ENCODE data around the gene TBC1D3B.
"Not testable (repeated sequence)": the region's sequence is repeated elsewhere in the genome, so short reads cannot be mapped to it uniquely, and the experiment has no call there.

The TBC1D3B gene

DNA sequence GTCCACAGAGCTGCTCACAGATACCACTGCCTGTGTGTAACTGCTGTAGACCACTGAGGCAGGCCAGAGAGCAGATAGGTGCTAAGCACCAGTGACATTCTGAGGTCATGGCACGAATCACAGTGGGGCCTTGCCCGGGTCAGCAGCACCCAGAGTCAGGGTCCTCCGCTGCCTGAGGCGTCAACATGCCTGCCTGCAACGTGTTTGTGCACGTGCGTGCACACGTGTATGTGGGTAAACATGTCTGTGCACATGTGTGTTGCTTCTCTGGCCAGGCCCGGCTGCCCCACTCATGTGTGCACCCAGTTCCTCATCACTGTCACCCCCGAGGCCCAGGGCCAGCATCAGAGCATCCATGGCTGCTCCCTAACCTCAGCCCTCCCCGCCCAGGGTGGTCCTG is at the start of gene TBC1D3B:
Gene TBC1D3B (minus strand): TSS at position 101 of the 400 bp plus-strand sequence. CDS start 1,586 bp downstream, outside the sequence.
- H3K27me3 ChIP-seq (ENCODE audit: control insufficient read depth in 1 of 2, insufficient read depth in 2 of 2, low read length in 2 of 2); H3K9ac ChIP-seq (ENCODE audit: low read depth in 1 of 2, low read length in 2 of 2); H3K4me3 ChIP-seq (ENCODE audit: low read depth in 1 of 2, low read length in 2 of 2); H3K4me1 ChIP-seq (ENCODE audit: control insufficient read depth in 1 of 2, insufficient read depth in 2 of 2, low read length in 2 of 2); H3K27ac ChIP-seq (ENCODE audit: low read depth, low read length); H3K36me3 ChIP-seq (ENCODE audit: control insufficient read depth in 1 of 2, insufficient read depth in 2 of 2, low read length in 2 of 2); H3K9me3 ChIP-seq (ENCODE audit: control insufficient read depth in 1 of 2, low read length in 2 of 2): not testable (repeated sequence)

GRCh38 chr17:36222967-36223366 is 46.5 kb upstream of the TBC1D3B start:
- not testable (repeated sequence) for H3K4me1 ChIP-seq (ENCODE audit: control insufficient read depth in 1 of 2, insufficient read depth in 2 of 2, low read length in 2 of 2); H3K9me3 ChIP-seq (ENCODE audit: control insufficient read depth in 1 of 2, low read length in 2 of 2); H3K36me3 ChIP-seq (ENCODE audit: control insufficient read depth in 1 of 2, insufficient read depth in 2 of 2, low read length in 2 of 2); H3K9ac ChIP-seq (ENCODE audit: low read depth in 1 of 2, low read length in 2 of 2); H3K27ac ChIP-seq (ENCODE audit: low read depth, low read length); H3K4me3 ChIP-seq (ENCODE audit: low read depth in 1 of 2, low read length in 2 of 2); H3K27me3 ChIP-seq (ENCODE audit: control insufficient read depth in 1 of 2, insufficient read depth in 2 of 2, low read length in 2 of 2)

- H3K9ac ChIP-seq (ENCODE audit: low read depth in 1 of 2, low read length in 2 of 2); H3K4me1 ChIP-seq (ENCODE audit: control insufficient read depth in 1 of 2, insufficient read depth in 2 of 2, low read length in 2 of 2); H3K36me3 ChIP-seq (ENCODE audit: control insufficient read depth in 1 of 2, insufficient read depth in 2 of 2, low read length in 2 of 2); H3K4me3 ChIP-seq (ENCODE audit: low read depth in 1 of 2, low read length in 2 of 2); H3K9me3 ChIP-seq (ENCODE audit: control insufficient read depth in 1 of 2, low read length in 2 of 2); H3K27me3 ChIP-seq (ENCODE audit: control insufficient read depth in 1 of 2, insufficient read depth in 2 of 2, low read length in 2 of 2); H3K27ac ChIP-seq (ENCODE audit: low read depth, low read length): not testable (repeated sequence)
Observed at GRCh38 chr17:36221581-36222100, 45.2 kb upstream of the TBC1D3B start.

- not testable (repeated sequence) for H3K27ac ChIP-seq (ENCODE audit: low read depth, low read length); H3K4me1 ChIP-seq (ENCODE audit: control insufficient read depth in 1 of 2, insufficient read depth in 2 of 2, low read length in 2 of 2); H3K9ac ChIP-seq (ENCODE audit: low read depth in 1 of 2, low read length in 2 of 2); H3K4me3 ChIP-seq (ENCODE audit: low read depth in 1 of 2, low read length in 2 of 2); H3K36me3 ChIP-seq (ENCODE audit: control insufficient read depth in 1 of 2, insufficient read depth in 2 of 2, low read length in 2 of 2); H3K27me3 ChIP-seq (ENCODE audit: control insufficient read depth in 1 of 2, insufficient read depth in 2 of 2, low read length in 2 of 2); H3K9me3 ChIP-seq (ENCODE audit: control insufficient read depth in 1 of 2, low read length in 2 of 2)
Observed at GRCh38 chr17:36220737-36221580, 44.5 kb upstream of the TBC1D3B start.

DNA sequence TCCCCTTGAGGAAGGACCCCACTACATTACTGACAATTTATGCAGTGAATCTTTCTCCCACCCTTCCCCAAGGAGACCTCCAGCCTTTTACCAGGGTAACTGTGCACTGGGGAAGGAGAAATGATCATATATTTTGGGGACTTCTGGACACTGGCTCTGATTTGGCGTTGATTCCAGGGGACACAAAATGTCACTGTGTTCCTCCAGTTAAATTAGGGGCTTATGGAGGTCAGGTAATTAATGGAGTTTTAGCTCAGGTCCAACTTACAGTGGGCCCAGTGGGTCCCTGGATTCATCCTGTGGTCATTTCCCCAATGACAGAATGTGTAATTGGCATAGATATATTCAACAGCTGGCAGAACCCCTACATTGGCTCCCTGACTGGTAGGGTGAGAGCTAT is 43.1 kb upstream of the TBC1D3B start:
- H3K9me3 ChIP-seq (ENCODE audit: control insufficient read depth in 1 of 2, low read length in 2 of 2); H3K27me3 ChIP-seq (ENCODE audit: control insufficient read depth in 1 of 2, insufficient read depth in 2 of 2, low read length in 2 of 2); H3K27ac ChIP-seq (ENCODE audit: low read depth, low read length); H3K9ac ChIP-seq (ENCODE audit: low read depth in 1 of 2, low read length in 2 of 2); H3K36me3 ChIP-seq (ENCODE audit: control insufficient read depth in 1 of 2, insufficient read depth in 2 of 2, low read length in 2 of 2); H3K4me1 ChIP-seq (ENCODE audit: control insufficient read depth in 1 of 2, insufficient read depth in 2 of 2, low read length in 2 of 2); H3K4me3 ChIP-seq (ENCODE audit: low read depth in 1 of 2, low read length in 2 of 2): not testable (repeated sequence)

- H3K27me3 ChIP-seq (ENCODE audit: control insufficient read depth in 1 of 2, insufficient read depth in 2 of 2, low read length in 2 of 2); H3K4me3 ChIP-seq (ENCODE audit: low read depth in 1 of 2, low read length in 2 of 2); H3K9me3 ChIP-seq (ENCODE audit: control insufficient read depth in 1 of 2, low read length in 2 of 2); H3K27ac ChIP-seq (ENCODE audit: low read depth, low read length); H3K4me1 ChIP-seq (ENCODE audit: control insufficient read depth in 1 of 2, insufficient read depth in 2 of 2, low read length in 2 of 2); H3K9ac ChIP-seq (ENCODE audit: low read depth in 1 of 2, low read length in 2 of 2); H3K36me3 ChIP-seq (ENCODE audit: control insufficient read depth in 1 of 2, insufficient read depth in 2 of 2, low read length in 2 of 2): not testable (repeated sequence)
Observed at GRCh38 chr17:36215406-36216308, 39.2 kb upstream of the TBC1D3B start.

- no peaks in the 10 kb centered on the region for H3K9me3 ChIP-seq (ENCODE audit: control insufficient read depth in 1 of 2, low read length in 2 of 2)
- no peaks in the 10 kb centered on the region for H3K27me3 ChIP-seq (ENCODE audit: control insufficient read depth in 1 of 2, insufficient read depth in 2 of 2, low read length in 2 of 2)
- H3K4me1 ChIP-seq (ENCODE audit: control insufficient read depth in 1 of 2, insufficient read depth in 2 of 2, low read length in 2 of 2) = no peaks in the 10 kb centered on the region
- no peak overlapping the region for H3K9ac ChIP-seq (ENCODE audit: low read depth in 1 of 2, low read length in 2 of 2)
- H3K36me3 ChIP-seq (ENCODE audit: control insufficient read depth in 1 of 2, insufficient read depth in 2 of 2, low read length in 2 of 2) = no peaks in the 10 kb centered on the region
- H3K4me3 ChIP-seq (ENCODE audit: low read depth in 1 of 2, low read length in 2 of 2) = no peak overlapping the region
- H3K27ac ChIP-seq (ENCODE audit: low read depth, low read length) = no peak overlapping the region
Observed at GRCh38 chr17:36214918-36215317, 38.5 kb upstream of the TBC1D3B start.

GRCh38 chr17:36213695-36214094 is 37.3 kb upstream of the TBC1D3B start:
- H3K4me3 ChIP-seq (ENCODE audit: low read depth in 1 of 2, low read length in 2 of 2) = no peak overlapping the region
- H3K36me3 ChIP-seq (ENCODE audit: control insufficient read depth in 1 of 2, insufficient read depth in 2 of 2, low read length in 2 of 2) = no peaks in the 10 kb centered on the region
- H3K27ac ChIP-seq (ENCODE audit: low read depth, low read length) = no peak overlapping the region
- H3K9me3 ChIP-seq (ENCODE audit: control insufficient read depth in 1 of 2, low read length in 2 of 2) = no peaks in the 10 kb centered on the region
- no peaks in the 10 kb centered on the region for H3K4me1 ChIP-seq (ENCODE audit: control insufficient read depth in 1 of 2, insufficient read depth in 2 of 2, low read length in 2 of 2)
- no peaks in the 10 kb centered on the region for H3K27me3 ChIP-seq (ENCODE audit: control insufficient read depth in 1 of 2, insufficient read depth in 2 of 2, low read length in 2 of 2)
- no peak overlapping the region for H3K9ac ChIP-seq (ENCODE audit: low read depth in 1 of 2, low read length in 2 of 2)

- H3K9me3 ChIP-seq (ENCODE audit: control insufficient read depth in 1 of 2, low read length in 2 of 2) = no peaks in the 10 kb centered on the region
- H3K27me3 ChIP-seq (ENCODE audit: control insufficient read depth in 1 of 2, insufficient read depth in 2 of 2, low read length in 2 of 2) = no peaks in the 10 kb centered on the region
- H3K9ac ChIP-seq (ENCODE audit: low read depth in 1 of 2, low read length in 2 of 2) = no peak overlapping the region
- no peaks in the 10 kb centered on the region for H3K36me3 ChIP-seq (ENCODE audit: control insufficient read depth in 1 of 2, insufficient read depth in 2 of 2, low read length in 2 of 2)
- H3K4me1 ChIP-seq (ENCODE audit: control insufficient read depth in 1 of 2, insufficient read depth in 2 of 2, low read length in 2 of 2) = no peaks in the 10 kb centered on the region
- H3K4me3 ChIP-seq (ENCODE audit: low read depth in 1 of 2, low read length in 2 of 2) = no peak overlapping the region
- no peak overlapping the region for H3K27ac ChIP-seq (ENCODE audit: low read depth, low read length)
Observed at GRCh38 chr17:36212966-36213365, 36.5 kb upstream of the TBC1D3B start.

DNA sequence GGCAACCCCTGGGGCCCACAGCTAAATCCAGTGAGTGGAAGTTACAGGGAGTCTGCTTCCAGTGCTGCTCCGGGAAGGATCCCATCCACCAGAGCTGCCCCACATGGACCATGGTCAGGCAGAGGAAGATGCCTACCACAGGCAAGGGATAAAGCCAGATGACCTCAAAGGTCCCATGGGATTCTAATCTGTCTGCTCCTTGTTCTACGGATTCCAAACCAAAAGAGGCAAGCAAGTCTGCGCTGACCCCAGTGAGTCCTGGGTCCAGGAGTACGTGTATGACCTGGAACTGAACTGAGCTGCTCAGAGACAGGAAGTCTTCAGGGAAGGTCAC is 35.8 kb upstream of the TBC1D3B start:
- Histone ChIP-seq H3K4me3 (ENCODE audit: low read depth in 1 of 2, low read length in 2 of 2) (no peak overlapping the region), H3K9ac (ENCODE audit: low read depth in 1 of 2, low read length in 2 of 2) (no peak overlapping the region), H3K27me3 (ENCODE audit: control insufficient read depth in 1 of 2, insufficient read depth in 2 of 2, low read length in 2 of 2) (no peaks in the 10 kb centered on the region), H3K36me3 (ENCODE audit: control insufficient read depth in 1 of 2, insufficient read depth in 2 of 2, low read length in 2 of 2) (no peaks in the 10 kb centered on the region), H3K9me3 (ENCODE audit: control insufficient read depth in 1 of 2, low read length in 2 of 2) (no peaks in the 10 kb centered on the region), H3K27ac (ENCODE audit: low read depth, low read length) (no peak overlapping the region), H3K4me1 (ENCODE audit: control insufficient read depth in 1 of 2, insufficient read depth in 2 of 2, low read length in 2 of 2) (no peaks in the 10 kb centered on the region)
